Measurements from ENCODE around the gene FBXO45.

GRCh38 chr3:196585044-196585757 is 16.7 kb downstream of the FBXO45 start:
- TF ChIP-seq CTCF (conservative IDR thresholded peaks at IDR 0.05 in 1 of 2, IDR thresholded peaks at IDR 0.05 in 1 of 2; ENCODE audit: extremely low read depth in 1 of 2, insufficient read depth in 1 of 2, low read depth in 1 of 2, low read length in 2 of 2): no peak
- TF ChIP-seq EZH2 (IDR thresholded peaks at IDR 0.05; ENCODE audit: borderline replicate concordance, low read length): no peak
